ENCODE data around the gene TBCCD1. TPM values are rescaled to one million over a fixed set of nuclear protein-coding genes. Genes with fewer than 3 reads are reported as not detected.

The TBCCD1 gene
- total and polyA plus RNA-seq, 8 donors: 11.6 to 23.0 (median 19.2) TPM

GRCh38 chr3:186583831-186584230 is 16.7 kb upstream of the TBCCD1 start:
- DNase-seq: no peak
- Histone ChIP-seq H3K4me1 (no peaks in the 10 kb centered on the region), H3K27ac (no peak overlapping the region), H3K27me3 (no peaks in the 10 kb centered on the region), H3K4me3 (no peak overlapping the region), H3K9me3 (no peaks in the 10 kb centered on the region), H3K36me3 (peaks cover 0 to 77% of the 10 kb centered on the region in 2 donors)
- intact Hi-C loops (cut with DNase I): no loop called here
- no peak for ATAC-seq
- no peak for TF ChIP-seq CTCF (IDR thresholded peaks at IDR 0.05)

GRCh38 chr3:186582541-186582940 is 15.4 kb upstream of the TBCCD1 start:
- Histone ChIP-seq H3K27me3 (no peaks in the 10 kb centered on the region), H3K27ac (no peak overlapping the region), H3K4me1 (no peaks in the 10 kb centered on the region), H3K4me3 (no peak overlapping the region), H3K36me3 (peaks cover 4 to 90% of the 10 kb centered on the region in 2 donors), H3K9me3 (no peaks in the 10 kb centered on the region)
- DNase-seq: no peak
- no peak for TF ChIP-seq CTCF (IDR thresholded peaks at IDR 0.05)
- intact Hi-C loops (cut with DNase I): no loop called here
- no peak for ATAC-seq

GRCh38 chr3:186580785-186581184 is 13.6 kb upstream of the TBCCD1 start:
- TF ChIP-seq CTCF (IDR thresholded peaks at IDR 0.05): no peak
- H3K27me3 ChIP-seq: no peaks in the 10 kb centered on the region
- no peak overlapping the region for H3K4me3 ChIP-seq
- H3K4me1 ChIP-seq: peaks cover 0 to 6% of the 10 kb centered on the region in 2 donors
- intact Hi-C loops (cut with DNase I): no loop called here
- DNase-seq: no peak
- H3K36me3 ChIP-seq: peaks cover 9 to 98% of the 10 kb centered on the region in 2 donors
- no peak overlapping the region for H3K27ac ChIP-seq
- ATAC-seq: no peak
- H3K9me3 ChIP-seq: no peaks in the 10 kb centered on the region

GRCh38 chr3:186577521-186577920 is 10.4 kb upstream of the TBCCD1 start:
- Histone ChIP-seq H3K4me1 (peaks cover 0 to 16% of the 10 kb centered on the region in 2 donors), H3K9me3 (no peaks in the 10 kb centered on the region), H3K36me3 (peaks cover 10 to 97% of the 10 kb centered on the region in 2 donors), H3K27me3 (no peaks in the 10 kb centered on the region), H3K27ac (no peak overlapping the region), H3K4me3 (no peak overlapping the region)
- ATAC-seq: no peak
- intact Hi-C loops (cut with DNase I): no loop called here
- DNase-seq: no peak
- TF ChIP-seq CTCF (IDR thresholded peaks at IDR 0.05): no peak

GRCh38 chr3:186571644-186572013 is 4.5 kb upstream of the TBCCD1 start:
- Histone ChIP-seq H3K9me3 (no peaks in the 10 kb centered on the region), H3K27me3 (no peaks in the 10 kb centered on the region), H3K27ac (peak overlapping the region in 1 of 2 donors; percentile 94), H3K36me3 (peaks cover 6 to 45% of the 10 kb centered on the region in 2 donors), H3K4me1 (peaks cover 20 to 49% of the 10 kb centered on the region in 2 donors), H3K4me3 (peak overlapping the region; percentile 80 to 90)
- TF ChIP-seq CTCF (IDR thresholded peaks at IDR 0.05): no peak
- no peak for DNase-seq
- intact Hi-C loops (cut with DNase I): no loop called here
- no peak for ATAC-seq
